GM18499 (cell line): ENCODE data around the gene PLA2G12A.

Experiments
- ATAC-seq: cut with Tn5 transposase; IDR thresholded peaks from one replicate; pipeline ENCODE4 v1.9.1; 2021; ENCODE audit warnings: moderate number of reproducible peaks; ENCODE audit not compliant: insufficient read depth, unreplicated experiment

PLA2G12A gene

GRCh38 chr4:109730619-109731545, 1.0 kb upstream of the PLA2G12A start:
- no peak for ATAC-seq

DNA sequence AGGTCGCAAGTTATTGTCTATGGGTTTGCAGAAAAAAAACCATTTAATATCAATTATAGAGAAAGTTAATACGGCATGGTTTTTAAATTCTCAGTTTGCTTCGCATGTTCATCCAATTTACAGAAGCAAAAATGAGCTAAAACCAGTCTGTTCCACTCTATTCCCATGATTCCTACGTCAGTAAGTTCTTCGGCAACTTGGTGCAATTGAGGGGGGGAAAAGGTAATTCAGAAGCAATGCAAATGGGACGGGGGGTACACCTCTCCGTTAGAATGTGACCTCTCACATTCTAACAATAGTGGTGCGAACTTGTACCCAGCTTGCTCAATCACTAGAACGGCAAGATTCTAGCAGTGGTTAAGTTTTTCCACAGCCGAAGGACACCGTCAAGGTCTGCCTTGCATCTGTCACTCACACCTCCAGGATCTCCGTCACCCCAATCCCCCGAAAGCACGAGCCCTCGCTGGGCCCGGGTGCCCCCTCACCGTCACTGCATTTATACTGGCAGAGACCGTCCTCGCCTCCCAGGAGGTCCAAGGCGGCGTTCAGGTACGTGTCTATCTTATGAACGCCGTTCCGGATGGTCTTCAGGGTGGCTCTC, 653 bp downstream of the PLA2G12A start:
- no peak for ATAC-seq

DNA sequence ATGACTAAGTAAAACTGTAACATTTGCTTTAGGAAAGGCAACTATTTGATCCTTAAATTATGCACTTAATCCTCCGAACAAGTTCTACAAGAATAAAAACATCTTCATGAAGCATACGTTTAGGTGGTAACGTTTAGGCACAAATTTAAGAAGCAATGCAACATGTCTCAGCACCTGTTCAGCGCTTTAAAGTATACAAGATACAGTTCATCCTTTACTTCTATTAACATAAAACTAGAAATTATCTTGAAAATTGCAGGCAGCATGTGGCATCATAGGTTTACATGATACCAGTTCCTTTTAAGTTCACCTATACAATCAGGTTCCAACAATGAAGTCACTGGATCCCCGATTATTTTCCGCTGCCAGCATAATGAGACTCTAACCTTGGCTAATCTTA, 1.5 kb downstream of the PLA2G12A start:
- no peak for ATAC-seq

GRCh38 chr4:109723110-109723509, 6.8 kb downstream of the PLA2G12A start:
- no peak for ATAC-seq

DNA sequence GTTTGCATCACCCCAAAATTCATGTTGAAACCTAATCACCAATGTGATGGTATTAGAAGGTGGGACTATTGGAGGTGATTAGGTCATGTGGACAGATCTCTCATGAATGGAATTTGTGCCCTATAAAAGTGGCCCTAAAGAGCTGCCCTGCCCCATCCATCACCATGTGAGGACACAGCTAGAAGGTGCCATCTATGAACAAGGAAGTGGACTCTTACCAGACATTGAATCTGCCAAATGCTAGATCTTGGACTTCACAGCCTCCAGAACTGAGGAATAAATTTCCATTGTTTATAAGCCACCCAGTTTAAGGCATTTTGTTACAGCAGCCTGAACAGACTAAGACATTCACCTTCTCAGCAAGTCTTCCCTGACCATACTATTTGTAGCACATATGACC, 7.5 kb downstream of the PLA2G12A start:
- no peak for ATAC-seq

- no peak for ATAC-seq
These were observed 8.8 kb downstream of the PLA2G12A start for GRCh38 chr4:109721033-109721432.

DNA sequence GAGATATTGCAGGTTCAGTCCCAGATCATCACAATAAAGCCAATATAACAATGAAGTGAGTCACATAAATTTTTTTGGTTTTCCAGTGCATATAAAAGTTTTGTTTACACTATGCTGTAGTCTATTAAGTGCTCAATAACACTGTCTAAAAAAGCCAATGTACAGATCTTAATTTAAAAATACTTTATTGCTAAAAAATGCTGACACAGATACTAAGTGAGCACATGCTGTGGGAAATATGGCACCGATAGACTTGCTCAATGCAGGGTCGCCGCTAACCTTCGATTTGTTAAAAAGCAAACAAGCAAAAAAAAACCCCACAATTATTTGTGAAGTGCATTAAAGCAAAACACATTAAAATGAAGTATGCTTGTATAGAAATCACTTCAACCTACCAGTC, 10.3 kb downstream of the PLA2G12A start:
- ATAC-seq: no peak

DNA sequence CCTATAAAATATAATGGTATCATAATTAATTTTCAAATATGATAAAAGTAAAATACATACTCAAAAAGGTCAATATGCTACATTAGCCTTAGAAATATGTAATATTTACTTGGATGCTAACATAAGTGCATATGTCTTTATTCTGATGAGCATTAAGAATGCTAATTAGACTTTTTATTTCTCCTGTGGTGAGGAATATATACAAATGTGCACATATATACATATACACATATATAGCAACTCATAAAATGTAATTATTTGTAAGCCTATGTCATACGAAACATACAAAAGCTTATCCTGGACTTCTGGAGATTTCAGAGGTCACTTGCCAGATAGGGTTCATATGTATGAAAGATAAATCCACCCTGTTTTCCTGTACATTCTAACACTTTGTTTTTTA, 11.1 kb downstream of the PLA2G12A start:
- ATAC-seq: no peak

DNA sequence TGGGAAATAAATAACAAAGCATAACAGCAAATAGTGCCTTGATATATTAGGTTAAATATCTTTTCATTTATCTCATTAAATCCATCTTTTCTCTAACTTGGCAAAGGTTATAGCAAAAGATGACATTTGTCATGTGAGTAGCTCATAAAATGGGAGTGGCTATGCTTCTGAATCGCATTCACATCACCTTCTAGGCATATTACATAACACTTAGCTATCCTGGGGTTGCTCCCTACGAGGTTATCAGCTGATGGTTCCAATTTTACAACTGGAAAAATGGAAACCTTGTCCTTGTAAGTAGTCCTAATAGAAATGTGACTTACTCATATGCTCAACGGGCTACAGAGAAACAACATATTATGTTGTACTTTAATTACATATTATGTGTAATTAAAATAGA, 16.4 kb downstream of the PLA2G12A start:
- no peak for ATAC-seq

DNA sequence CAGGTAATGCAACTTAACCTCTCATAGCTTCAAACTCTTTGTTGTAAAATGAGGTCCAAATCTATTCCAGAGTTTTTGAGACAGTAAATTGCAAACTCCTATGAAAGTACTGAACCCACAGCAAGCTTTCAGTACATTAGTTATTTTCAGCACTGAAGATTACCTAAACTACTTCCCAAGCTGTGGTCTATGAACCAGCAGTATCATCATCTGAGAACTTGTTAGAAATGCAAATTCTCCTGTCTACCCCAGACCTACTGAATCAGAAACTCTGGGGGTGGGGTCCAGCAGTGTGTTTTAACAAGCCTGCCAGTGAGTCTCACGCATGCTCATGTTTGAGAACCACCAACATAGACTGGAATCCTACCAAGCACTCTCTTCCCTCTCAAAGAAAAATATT, 20.9 kb downstream of the PLA2G12A start:
- peak; percentile 90 for ATAC-seq

DNA sequence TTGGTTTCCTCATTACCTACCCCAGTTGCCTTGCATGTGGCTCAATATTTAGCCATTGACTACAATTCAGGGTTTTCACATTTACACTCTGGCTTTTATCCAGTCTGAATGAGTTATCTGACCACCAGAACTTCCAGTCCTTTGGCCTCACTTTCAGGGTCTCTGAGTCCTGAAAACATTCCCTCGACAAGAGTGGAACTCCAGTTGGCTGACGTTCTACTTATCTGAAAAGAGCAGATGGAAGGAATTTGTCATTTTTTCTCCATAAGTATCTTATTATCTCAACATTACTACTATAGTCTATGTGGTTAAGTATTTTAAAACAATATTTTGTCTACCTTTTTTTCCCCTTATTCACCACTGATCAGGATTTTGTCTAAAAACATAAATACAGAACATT, 21.4 kb downstream of the PLA2G12A start:
- no peak for ATAC-seq

- no peak for ATAC-seq
These were observed 26.1 kb downstream of the PLA2G12A start for GRCh38 chr4:109703664-109704361.

- peak; percentile 49 for ATAC-seq
These were observed 26.8 kb downstream of the PLA2G12A start, which contains the start of gene CASP6 for GRCh38 chr4:109702950-109703663. Gene CASP6, minus strand, starts transcription at chr4:109703445. Its CDS starts 50 bp downstream, at chr4:109703395.

- no peak for ATAC-seq
These were observed 28.1 kb downstream of the PLA2G12A start for GRCh38 chr4:109701566-109702410.

GRCh38 chr4:109699553-109700225, 30.2 kb downstream of the PLA2G12A start:
- no peak for ATAC-seq

GRCh38 chr4:109698656-109699055, 31.2 kb downstream of the PLA2G12A start:
- ATAC-seq: no peak

GRCh38 chr4:109691411-109691920, 38.4 kb downstream of the PLA2G12A start:
- no peak for ATAC-seq

DNA sequence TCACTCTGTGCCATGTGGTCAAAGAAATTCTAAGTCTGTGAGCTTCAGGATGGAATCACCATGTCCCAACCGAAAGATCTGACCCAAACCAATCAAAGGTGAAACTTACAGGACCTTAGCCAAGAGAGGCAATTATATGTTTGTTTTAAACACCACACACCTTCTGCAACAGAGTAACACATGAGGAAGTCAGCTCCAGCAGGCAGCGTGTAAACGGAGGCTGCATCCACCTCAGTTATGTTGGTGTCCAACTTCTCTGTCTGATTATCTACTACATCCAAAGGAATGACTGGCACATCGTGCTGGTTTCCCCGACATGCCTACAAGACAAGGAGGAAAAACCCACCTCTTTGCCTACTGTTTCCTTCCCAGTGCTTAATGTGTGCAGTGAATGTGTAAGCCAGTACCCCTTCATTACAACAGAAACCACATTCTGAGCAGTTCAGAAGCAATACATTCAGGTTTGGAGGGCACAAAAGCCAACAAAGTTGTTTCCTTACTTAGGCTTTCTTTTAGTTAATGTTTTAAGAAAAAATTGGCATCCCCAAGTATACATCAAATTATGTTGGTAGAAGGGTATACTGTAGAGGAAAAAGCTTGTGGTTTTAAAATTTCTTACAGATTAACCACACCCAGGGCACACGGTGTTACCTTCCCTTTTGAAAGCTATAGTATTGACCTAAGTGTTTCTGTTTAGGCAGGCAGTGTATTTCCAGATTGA, 39.0 kb downstream of the PLA2G12A start:
- ATAC-seq: peak; percentile 84
